NCI-H82 (cell line): ENCODE data around the gene DRD4.

Experiments used
- DNase-seq: peaks from one replicate; lab custom pipeline; 2025; lab: John Stamatoyannopoulos, UW

The DRD4 gene

DNA sequence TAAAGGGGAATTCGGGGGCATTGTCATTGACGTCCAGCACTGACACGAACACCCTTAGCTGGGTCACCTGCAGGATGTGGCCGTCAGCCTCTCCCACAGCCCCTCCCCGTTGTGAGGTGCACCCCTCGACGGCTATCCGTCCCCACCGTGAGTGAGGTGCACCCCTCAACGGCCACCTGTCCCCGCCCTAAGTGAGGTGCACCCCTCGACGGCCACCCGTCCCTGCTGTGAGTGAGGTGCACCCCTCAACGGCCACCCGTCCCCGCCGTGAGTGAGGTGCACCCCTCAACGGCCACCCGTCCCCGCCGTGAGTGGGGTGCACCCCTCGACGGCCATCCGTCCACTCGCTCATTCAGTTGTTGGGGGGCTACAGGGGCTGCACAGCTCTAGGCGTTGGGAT is 15.2 kb upstream of the DRD4 start:
- DNase-seq = no peak

DNA sequence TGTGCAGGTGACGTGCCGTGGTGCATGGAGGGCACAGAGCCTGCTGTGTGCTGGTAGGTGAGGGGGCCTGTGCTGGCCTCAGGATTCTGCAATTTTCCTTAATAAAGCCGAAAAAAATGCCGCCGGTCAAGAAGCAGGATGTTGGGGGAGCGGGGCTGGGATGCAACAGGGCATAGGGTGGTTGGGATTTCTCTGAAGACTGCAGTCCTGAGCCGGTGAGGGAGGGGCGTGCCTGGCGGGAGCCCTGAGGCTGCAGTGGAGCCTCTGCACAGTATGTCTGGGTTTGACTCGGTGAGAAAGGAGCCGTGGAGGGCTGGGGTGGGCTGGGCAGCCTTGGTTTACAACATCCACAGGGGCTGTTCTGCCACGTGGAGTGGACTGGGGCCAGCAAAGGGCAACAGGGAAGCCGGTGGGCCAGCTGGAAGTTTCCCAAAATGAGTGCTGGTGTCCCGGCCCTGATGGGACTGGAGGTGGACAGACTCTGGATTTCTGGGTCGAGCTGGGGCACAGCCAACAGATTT is 13.7 kb upstream of the DRD4 start:
- DNase-seq = no peak

DNA sequence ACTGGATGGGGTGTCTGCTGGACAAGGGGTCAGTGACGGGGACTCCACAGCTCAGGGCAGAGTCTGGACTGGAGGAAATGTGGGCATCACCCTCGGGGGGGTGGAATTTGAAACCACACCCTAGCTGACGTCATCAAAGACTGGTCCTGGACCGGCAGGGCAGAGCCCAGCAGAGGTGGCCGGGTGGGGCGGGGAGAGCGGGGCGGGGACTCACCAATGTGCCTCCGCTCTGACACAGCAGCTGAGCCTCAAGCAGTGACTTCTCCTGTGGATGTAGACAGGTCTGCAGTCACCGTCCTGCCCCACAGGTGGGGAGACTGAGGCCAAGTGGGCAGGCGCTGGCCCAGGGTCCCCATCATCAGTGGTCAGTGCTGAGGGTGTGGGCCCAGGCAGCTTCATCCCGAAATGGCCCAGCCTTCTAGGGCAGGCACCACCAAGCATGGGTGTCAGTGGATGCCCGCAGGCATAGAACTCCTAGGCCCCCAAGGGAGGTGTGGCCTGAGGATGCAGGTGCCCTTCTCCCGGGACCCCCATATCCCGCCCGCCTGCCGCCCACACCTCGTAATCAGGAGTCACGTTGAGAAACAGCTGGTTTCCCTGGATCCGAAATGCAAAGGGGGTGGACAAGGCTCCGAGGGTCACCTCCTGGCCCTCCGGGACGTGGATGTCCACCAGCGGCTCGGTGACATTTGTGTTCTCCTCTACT is 12.9 kb upstream of the DRD4 start:
- no peak for DNase-seq

DNA sequence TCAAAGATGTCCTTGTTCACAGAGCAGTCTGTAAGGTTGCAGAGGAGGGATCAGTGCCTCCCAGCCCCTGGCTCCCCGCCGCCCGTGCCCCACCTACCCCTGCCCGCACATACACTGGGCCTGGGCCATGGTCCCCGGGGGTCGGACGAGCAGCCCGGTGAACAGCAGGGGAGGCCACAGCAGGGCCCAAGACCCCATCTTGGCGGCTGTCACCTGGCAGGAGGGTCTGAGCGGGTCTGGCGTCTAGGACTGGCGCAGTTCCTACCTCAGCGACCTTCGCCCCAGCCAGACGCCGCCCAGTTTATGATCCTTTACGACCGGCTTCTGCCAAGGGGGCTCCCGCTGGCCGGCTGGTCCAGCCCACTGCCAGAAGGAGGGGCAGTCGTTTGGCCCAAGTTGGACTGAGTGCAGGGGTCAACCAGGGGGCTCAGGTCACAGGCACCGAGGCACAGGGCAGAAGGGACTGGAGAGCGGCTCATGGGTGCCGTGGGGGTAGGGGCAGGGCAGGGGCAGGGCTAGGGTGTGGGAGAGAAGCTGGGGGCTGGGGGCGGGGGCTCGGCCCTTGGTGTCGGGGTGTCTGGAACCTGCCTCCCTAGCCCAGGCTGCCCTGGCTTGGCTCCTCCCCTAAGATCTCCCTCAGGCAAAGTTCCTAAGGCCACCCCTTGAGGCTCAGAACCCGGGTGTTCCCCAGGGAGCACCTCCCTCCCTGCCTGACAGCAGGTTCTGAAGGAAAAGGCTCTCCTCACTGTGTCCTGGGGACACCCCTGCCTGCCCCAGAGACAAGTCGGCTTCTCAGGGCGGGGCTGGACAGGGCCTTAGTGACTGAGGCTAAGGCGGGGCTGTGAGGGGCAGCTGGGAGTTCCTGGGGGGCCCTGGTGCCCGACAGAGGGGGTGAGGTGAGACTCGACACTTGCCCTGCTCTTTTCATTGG is 12.1 kb upstream of the DRD4 start, which contains the start of gene CDHR5:
CDHR5 (minus strand) TSS at position 251 of the 931 bp plus-strand sequence; CDS start at position 198, 53 bp downstream.
- no peak for DNase-seq

DNA sequence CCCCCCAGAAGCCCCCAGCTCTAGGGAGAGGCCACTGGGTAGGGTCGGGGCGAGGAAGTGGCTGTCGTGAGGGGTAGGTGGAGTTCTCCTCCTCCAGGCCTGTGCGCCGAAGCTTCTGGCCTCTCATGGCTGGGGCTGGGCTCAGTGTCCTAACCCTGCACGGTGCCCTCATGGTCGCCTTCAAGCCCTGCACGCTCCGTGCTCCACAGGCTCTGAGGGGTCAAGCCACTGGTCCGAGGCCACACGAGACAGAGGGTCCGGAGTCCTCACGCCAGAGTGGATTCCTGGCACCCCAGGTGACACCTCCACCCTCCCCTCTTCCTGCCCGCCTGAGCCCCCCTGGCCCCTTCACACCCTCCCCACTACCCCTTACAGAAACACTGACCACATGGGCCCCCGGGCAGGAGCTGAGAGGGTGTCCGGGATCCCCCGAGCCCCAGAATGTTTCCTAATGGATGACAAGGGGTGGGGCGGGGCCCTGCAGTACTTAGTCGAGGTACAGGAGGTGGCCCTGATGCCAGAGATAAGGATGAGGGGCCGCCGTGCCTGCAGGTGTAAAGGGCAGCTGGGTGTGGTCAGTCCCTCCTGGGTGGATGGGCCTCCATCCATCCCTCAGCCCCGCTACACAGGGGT is 11.3 kb upstream of the DRD4 start:
- no peak for DNase-seq

DNA sequence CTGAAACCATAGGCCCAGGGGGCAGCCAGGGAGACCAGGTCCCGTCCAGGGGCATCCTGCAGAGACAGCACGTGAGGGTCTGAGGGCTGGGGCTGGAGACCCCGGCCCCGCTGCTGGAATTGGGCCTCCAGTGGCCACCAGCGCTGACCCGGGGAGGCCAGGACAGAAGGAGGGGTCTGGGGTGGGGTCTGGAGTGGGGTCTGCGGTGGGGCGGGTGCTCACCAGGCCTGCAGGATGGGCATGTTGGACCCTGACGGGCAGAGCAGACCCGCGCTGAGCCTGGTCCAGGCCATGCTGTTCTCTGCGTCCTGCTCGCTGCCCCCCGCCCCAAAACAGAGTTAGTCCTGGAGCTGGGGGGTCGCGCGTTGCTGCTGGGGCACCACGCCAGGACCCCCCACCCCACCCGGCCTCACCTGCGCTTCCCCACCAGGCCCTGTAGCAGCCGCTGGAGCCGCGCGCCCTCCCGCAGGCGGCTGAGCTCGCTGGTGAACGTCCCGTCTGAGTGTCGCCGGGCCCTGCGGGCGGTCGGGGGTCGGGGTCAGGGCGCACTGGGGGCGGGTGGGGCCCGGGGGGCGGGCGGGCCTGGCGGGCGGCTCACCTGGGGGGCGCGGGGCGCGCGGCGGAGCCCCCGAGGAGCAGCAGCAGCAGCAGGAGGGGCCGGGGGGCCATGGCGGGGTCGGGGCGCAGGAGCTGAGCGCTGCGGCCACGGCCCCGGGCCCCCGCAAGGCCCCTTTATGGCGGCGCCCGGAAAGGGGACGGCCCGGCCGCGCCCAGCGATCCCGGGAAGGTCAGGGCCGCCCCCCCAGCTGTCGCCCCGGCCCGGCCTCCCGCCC is 10.4 kb upstream of the DRD4 start, which contains the start of gene SCT:
SCT (minus strand) TSS at position 707 of the 833 bp plus-strand sequence; CDS start at position 669, 38 bp downstream.
- DNase-seq = no peak

DNA sequence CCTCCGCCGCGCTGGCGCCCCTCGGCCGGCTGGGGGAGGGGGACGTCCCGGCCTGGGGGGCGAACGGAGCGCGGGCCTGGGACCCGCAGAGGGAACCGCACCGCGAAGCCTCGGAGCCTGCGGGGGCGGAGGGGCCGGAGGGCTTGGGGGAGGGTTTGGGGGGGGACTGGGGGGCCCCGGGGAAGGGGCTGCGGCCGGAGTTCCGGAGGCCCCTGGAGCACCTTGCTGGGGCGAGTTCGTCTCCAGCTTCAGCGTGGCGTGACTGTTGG is 9.8 kb upstream of the DRD4 start:
- DNase-seq = no peak

DNA sequence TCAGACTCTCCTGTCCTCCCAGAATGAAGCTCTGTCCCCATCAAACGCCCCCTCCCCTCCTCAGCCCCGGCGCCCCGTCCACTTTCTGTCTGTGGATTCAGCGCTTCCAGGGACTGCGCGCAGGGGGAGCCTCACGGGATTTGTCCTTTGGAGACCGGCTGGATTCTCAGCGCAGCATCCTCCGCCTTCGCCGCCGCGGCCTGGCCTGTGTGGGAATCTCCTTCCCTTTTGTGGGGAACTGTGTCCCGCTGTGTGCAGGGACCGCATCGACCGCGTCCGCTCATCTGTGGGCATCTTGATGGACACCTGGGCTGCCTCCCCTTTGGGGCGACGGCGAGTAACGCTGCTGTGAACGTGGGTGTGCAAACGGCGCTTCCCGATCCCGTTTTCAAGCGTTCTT is 9.0 kb upstream of the DRD4 start:
- DNase-seq = no peak

DNA sequence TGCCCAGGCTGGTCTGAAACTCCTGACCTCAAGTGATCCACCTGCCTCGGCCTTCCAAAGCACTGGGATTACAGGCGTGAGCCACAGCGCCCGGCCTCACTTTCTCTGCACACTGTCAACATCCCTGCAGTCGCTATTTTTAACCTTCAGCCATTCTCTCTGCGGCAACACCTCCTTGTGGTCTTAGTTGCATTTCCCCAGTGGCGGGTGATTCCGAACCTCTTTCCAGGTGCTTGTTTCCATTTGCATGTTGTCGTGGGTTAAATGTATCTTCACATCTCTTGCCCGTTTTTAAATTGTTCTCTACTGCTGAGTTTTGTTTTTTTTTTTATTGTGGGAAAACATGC is 7.9 kb upstream of the DRD4 start:
- no peak for DNase-seq

DNA sequence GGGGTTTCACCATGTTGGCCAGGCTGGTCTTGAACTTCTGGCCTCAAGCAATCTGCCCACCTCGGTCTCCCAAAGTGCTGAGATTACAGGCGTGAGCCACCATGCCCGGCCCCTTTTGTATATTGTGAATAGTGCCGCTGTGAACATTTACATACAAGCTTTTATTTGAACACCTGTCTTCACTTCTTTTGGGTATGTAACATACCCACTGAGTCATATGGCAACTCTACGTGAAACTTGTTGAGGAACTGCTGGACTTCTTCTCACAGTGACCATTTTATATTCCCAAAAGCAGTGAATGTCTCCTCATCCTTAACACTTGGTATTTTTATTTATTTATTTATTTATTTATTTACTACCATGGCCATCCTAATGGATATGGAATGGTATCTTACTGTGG is 6.2 kb upstream of the DRD4 start:
- no peak for DNase-seq

DNA sequence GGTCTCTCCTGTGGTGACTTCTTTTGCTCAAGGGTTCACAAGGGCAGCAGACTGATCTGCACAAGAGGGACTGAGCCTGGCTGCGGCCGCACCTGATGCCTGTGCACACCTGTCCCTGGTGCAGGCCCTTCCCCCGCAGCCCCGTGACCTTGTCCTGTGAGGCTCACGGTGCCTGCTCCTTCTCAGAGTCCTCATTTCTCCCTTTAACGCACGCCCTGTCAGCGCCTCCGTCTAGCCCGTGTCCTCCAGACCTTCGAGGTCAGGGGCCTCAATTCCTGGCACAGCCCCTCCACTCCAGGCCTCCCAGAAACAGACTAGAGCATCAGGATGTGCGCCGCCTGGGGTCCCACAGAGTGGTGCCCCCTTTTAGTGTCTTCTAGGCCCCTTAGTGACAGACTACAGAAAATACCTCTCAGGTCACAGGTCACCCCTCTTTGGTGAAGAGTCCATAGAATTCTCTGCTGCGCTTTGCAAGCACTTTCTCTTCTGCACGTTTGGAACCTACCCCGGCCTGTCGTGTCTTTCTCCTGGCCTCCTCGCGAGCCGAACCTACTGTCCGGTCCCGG is 1.0 kb upstream of the DRD4 start:
- DNase-seq = no peak

DNA sequence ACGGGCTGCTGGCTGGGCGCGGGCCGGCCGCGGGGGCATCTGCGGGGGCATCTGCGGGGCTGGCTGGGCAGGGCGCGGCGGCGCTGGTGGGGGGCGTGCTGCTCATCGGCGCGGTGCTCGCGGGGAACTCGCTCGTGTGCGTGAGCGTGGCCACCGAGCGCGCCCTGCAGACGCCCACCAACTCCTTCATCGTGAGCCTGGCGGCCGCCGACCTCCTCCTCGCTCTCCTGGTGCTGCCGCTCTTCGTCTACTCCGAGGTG is 194 bp downstream of the DRD4 start:
- DNase-seq = no peak

DNA sequence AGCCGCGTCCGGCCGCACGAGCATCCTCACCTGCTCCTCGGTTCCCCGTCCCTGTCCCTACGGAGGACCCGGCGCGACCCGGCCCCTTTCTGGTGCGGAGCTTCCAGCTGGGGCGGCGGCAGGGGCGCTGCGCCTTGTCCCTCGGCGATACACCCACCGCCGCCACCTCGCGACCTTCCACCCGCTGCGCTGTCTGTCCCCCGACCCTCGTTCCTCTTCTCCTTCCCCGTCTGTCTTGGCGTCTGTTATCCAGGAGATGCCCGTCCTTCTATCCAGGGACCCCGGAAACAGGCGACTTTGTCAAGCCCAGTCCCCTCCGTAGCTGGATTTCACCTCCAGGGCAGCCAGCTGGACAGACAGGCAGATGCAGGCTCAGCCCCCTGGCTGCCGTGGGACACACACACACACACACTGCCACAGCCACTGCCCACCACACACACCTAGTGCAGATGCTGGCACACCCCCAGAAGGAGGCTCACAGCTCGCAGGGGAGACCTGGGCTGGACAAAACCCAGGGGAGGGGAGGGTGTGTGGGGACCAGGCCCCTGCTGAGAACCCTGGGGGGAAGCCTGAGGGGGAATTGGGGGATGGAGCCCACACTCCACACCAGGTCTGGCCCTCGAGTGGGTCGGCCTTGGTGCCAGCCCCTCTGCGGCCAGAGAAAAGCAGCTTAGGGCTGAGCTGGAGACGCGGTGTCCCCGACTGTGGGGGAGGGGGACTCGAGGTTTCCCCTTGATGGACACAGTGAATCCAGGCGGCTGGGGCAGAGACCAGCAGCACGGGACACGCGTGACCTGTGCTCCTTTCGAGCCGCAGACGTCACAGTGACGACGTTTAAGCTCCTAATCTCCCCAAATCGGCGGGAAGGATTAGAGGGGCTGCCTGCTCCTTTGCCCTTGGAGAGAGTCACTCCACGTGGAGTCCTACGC is 788 bp downstream of the DRD4 start:
- peak; percentile 82 for DNase-seq

DNA sequence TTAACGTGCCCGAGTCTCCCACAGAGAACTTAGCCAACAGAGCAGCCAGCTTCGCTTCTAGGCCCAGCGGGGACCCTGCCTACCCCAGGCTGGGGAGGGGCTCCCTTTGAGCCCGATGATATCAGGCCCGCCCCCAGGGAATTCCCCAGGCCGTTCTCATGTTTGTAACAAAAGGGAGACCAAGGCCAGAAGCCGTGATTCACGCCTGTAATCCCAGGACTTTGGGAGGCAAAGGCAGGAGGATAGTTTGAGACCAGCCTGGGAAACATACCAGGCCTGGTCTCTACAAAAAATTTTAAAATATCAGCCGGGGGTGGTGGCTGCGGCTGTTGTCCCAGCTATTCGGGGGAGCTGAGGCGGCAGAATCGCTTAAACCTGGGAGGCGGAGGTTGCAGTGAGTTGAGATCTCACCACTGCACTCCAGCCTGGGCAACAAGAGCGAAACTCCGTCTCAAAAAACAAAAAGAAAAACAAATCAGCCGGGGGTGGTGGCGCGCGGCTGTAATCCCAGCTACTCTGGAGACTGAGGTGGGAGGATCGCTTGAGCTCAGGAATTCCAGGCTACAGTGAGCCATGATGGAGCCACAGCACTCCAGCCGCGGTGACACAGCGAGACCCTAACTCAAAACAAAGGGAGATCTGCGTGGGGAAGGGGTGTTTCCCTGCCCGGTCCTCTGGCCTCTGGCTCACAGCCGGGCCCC is 1.7 kb downstream of the DRD4 start:
- DNase-seq = peak; percentile 62

DNA sequence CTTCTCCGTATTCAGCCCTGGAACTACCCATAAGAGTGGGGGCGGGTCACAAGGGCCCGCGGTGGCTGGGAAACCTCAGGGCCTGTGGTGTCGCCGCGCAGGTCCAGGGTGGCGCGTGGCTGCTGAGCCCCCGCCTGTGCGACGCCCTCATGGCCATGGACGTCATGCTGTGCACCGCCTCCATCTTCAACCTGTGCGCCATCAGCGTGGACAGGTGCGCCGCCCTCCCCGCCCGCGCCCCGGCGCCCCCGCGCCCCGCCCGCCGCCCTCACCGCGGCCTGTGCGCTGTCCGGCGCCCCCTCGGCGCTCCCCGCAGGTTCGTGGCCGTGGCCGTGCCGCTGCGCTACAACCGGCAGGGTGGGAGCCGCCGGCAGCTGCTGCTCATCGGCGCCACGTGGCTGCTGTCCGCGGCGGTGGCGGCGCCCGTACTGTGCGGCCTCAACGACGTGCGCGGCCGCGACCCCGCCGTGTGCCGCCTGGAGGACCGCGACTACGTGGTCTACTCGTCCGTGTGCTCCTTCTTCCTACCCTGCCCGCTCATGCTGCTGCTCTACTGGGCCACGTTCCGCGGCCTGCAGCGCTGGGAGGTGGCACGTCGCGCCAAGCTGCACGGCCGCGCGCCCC is 2.4 kb downstream of the DRD4 start:
- no peak for DNase-seq

DNA sequence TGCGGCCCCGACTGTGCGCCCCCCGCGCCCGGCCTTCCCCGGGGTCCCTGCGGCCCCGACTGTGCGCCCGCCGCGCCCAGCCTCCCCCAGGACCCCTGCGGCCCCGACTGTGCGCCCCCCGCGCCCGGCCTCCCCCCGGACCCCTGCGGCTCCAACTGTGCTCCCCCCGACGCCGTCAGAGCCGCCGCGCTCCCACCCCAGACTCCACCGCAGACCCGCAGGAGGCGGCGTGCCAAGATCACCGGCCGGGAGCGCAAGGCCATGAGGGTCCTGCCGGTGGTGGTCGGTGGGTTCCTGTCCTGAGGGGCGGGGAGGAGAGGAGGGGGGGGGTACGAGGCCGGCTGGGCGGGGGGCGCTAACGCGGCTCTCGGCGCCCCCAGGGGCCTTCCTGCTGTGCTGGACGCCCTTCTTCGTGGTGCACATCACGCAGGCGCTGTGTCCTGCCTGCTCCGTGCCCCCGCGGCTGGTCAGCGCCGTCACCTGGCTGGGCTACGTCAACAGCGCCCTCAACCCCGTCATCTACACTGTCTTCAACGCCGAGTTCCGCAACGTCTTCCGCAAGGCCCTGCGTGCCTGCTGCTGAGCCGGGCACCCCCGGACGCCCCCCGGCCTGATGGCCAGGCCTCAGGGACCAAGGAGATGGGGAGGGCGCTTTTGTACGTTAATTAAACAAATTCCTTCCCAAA is 3.1 kb downstream of the DRD4 start:
- no peak for DNase-seq

DNA sequence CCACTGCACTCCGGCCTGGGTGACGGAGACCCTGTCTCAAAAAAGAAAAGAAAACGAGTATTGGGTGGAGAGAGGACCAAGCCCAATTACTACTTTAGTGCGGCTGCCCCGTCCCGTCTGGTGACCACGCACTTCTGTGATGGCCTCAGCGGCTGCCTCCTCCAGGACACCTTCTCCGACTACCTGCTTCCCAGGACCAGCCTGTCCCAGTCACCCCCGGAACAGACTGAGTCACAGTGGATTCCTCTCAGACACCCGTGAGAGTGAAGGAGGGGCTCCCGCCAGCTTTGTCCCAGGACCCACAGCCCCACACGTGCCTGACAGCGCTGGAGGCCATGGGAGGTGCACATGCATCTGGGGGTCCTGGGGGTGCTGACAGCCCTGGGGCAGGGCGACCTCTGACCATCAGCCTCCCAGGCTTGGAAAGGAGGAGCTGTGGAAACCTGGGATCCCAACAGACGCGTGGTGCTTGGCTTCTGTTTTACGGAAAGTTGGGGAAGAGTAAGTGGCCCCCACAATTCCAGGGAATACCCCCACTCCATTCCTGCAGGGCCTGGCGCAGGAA is 4.8 kb downstream of the DRD4 start:
- DNase-seq = no peak

DNA sequence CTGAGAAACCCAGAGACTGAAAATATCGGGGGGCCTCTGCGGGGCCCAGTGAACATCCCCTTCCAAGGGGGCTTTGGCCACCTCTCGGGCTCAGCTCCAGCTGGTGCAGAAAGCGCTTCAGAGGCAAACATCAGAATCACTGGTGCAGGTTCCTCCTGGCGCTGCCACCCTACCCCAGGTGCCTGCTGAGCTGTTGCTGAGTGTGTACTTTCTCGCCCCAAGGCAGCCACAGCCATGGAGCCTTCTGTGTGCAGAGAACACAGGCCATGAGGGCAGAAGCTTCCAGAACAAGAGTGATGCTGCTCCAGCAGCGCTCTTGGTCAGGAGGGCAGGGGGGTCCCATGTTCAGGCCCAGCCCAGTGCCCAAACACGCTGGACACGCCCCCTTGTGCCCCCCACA is 6.3 kb downstream of the DRD4 start:
- DNase-seq = no peak
